Left lung (tissue), 10 donors: ENCODE data around the gene NFIC. TPM values are rescaled to one million over a fixed set of nuclear protein-coding genes. Genes with fewer than 3 reads are reported as not detected.

Source experiments
- ATAC-seq: fragments of 200-7000 bp; cut with Tn5 transposase; one replicate; pipeline ENCODE4 v1.9.1; 2020; ENCODE audit warnings: moderate library complexity
- DNase-seq, 4 donors: peaks; one replicate each; pipeline ENCODE4 v3.0.0-alpha.2; 2013 to 2020
- H3K27ac ChIP-seq, 2 donors: fragments of 200-600 bp; sonication (generic) in 1 of 2; one replicate each; pipeline versions ENCODE4 v1.5.0 to v1.8.0; 2020 to 2021
- H3K27me3 ChIP-seq, 2 donors: fragments of 200-600 bp; sonication (generic) in 1 of 2; one replicate each; pipeline versions ENCODE4 v1.5.0 to v1.8.0; 2020 to 2021
- H3K36me3 ChIP-seq, 2 donors: fragments of 200-600 bp; sonication (generic) in 1 of 2; one replicate each; pipeline versions ENCODE4 v1.5.0 to v1.8.0; 2020 to 2021
- H3K4me1 ChIP-seq, 2 donors: fragments of 200-600 bp; one replicate each; pipeline ENCODE4 v1.8.0; 2021
- H3K4me3 ChIP-seq, 2 donors: fragments of 200-600 bp; sonication (generic) in 1 of 2; one replicate each; pipeline versions ENCODE4 v1.5.0 to v1.8.0; 2020 to 2021; ENCODE audit warnings: mild to moderate bottlenecking in 1 of 2
- H3K9me3 ChIP-seq, 2 donors: fragments of 200-600 bp; sonication (generic) in 1 of 2; one replicate each; pipeline versions ENCODE4 v1.5.0 to v1.8.0; 2020 to 2021
- intact Hi-C, 2 donors: fragments of 100-400 bp; cut with DNase I; formaldehyde crosslinking; loops; one replicate each; pipeline versions ENCODE4 v1.11.2 to v1.14.2; 2022
- polyA plus RNA-seq, 6 donors: library from polyadenylated mRNA; unstranded; fragments of 120-200 nt; gene quantifications; one replicate each; pipeline ENCODE4 v1.2.1, GENCODE V29; 2013; ENCODE audit not compliant: insufficient read length in 6 of 6
- total RNA-seq, 2 donors: library from RNA; stranded (reverse); fragmentation: NEBNext Ultra II Directional; extraction: Animal tissue kit (Norgen Biotek cat#: 25700); gene quantifications; one replicate each; pipeline ENCODE4 v1.2.1, GENCODE V29; 2021
- TF ChIP-seq, protein P1 (sequence below), 2 donors: fragments of 200-600 bp; sonication (generic) in 1 of 2; IDR thresholded peaks; one replicate each; pipeline versions ENCODE4 v1.5.0 to v1.8.0; 2021; ENCODE audit warnings: antibody characterized with exemption in 2 of 2
- donor health status: DM: no; HTN: yes; CAD: no.
- donor health status: DM: no; HTN: no; CAD: no.

NFIC gene
- total and polyA plus RNA-seq, 8 donors, result 37.2 to 163 (median 55.7) TPM

DNA sequence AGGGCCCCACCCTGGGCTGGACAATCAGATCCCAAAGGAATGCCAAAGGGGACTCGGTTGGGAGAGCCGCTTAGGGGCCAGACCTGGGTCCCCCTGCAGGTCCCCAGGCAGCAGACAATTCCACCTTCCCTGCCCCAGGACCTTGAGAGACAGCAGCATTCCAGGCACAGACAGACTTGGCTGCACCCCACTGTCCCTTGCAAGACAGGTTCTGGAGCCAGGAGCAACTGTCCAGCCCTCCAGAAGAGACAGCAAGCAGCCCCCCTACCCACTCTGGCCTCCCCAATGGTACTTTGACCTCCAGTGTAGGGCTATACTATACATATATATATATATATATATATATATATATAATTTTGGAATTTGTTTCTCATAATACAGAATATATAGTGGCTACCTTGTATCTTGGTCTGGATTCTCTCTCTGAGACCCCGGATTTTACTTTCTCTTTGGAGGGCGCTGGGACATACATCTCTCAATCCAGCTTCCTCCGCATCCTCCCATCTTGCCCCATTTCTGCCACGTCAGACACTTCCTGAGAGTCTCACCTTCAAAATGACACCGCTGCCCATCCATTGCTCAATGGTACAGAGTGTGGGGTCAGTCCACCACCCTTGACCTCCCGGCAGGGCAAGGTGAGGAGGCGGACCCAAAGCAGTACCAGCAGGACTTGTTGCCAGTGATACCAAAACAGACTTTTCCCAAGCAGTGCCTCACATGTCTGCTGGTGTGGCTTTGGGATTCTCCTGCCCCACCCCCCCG lies 101.2 kb downstream of the NFIC start:
- no peak overlapping the region for H3K27ac ChIP-seq

DNA sequence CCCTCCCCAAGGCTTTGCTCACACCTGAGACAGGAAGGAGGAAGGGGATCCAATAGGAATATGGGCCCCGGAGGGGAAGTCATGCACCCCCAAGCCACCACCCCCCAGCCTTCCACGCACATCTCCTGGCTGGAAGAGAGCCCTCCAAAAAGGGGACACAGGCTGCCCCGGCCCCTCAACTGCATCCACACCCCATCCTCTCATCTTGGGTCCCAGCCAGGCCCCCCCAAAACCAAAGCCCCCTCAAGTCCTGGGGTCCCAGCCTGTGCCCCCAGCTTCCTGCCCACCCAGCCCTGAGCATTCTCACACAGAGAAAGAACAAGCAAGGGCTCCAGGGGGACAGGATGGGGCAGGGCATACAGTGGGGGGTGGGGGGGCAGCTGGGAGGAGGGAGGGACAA lies 101.8 kb downstream of the NFIC start:
- ATAC-seq, result no peak
- intact Hi-C loops, result no loop called here
- H3K27ac ChIP-seq, result no peak overlapping the region

More for the DNA sequence above, 101.2 kb downstream of the NFIC start:
- intact Hi-C loops, result no loop called here
- Histone ChIP-seq H3K9me3 (no peaks in the 10 kb centered on the region), H3K4me1 (peaks cover 3 to 14% of the 10 kb centered on the region in 2 donors), H3K27me3 (no peaks in the 10 kb centered on the region), H3K36me3 (peaks cover 0 to 30% of the 10 kb centered on the region in 2 donors), H3K4me3 (no peak overlapping the region)
- DNase-seq (no peak), ATAC-seq (no peak)
- TF ChIP-seq, protein P1, sequence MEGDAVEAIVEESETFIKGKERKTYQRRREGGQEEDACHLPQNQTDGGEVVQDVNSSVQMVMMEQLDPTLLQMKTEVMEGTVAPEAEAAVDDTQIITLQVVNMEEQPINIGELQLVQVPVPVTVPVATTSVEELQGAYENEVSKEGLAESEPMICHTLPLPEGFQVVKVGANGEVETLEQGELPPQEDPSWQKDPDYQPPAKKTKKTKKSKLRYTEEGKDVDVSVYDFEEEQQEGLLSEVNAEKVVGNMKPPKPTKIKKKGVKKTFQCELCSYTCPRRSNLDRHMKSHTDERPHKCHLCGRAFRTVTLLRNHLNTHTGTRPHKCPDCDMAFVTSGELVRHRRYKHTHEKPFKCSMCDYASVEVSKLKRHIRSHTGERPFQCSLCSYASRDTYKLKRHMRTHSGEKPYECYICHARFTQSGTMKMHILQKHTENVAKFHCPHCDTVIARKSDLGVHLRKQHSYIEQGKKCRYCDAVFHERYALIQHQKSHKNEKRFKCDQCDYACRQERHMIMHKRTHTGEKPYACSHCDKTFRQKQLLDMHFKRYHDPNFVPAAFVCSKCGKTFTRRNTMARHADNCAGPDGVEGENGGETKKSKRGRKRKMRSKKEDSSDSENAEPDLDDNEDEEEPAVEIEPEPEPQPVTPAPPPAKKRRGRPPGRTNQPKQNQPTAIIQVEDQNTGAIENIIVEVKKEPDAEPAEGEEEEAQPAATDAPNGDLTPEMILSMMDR (IDR thresholded peaks at IDR 0.05), result no peak

DNA sequence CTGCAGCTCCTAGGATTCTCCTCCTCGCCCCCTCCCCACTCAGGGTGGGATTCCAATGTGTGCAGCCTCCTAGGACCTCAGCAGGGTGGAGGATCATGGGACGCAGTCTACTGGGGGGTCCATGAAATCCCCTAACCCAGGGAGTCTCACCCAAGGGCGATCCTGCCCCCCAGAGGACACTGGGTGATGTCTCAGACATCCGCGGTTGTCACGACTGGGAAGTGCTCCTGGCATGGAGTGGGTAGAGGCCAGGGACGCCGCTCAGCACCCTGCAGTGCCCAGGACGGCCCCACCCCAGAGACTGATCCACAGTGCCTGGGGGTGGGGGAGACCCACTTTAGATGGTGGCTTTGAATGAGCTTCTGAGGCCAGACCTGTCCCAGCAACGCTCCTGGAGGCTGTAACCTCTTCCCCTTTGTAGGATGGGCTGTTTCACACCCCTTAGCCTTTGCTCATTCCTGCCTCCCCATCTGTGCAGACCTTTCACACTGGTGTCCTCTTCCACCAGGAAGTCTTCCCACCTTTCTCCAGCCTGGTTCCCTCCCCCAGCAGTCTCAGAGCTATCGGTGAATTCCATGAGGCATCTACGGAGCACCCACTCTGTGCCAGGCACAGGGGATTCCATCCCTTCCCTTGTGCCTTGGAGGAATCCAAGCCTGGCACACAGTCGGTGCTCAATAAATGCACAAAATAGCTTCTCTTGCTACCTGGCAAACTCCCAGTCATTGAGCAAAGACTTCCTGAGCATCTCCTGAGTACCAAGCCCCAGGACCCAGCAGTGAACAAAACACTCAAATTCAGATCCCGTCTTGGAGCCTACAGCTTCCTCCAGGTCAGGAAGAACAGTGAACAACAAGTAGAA lies 103.5 kb downstream of the NFIC start:
- TF ChIP-seq, protein P1 (IDR thresholded peaks at IDR 0.05), result no peak
- intact Hi-C loops, result loop anchor here (5.0 to 10.0 kb wide), 2 partner anchors 143 to 155 kb away; no protein-coding TSS in a partner anchor
- no peak overlapping the region for H3K4me3 ChIP-seq
- H3K36me3 ChIP-seq, result peaks cover 0 to 8% of the 10 kb centered on the region in 2 donors
- DNase-seq (no peak), ATAC-seq (no peak)
- peaks cover 0 to 5% of the 10 kb centered on the region in 2 donors for H3K27me3 ChIP-seq
- H3K27ac ChIP-seq, result no peak overlapping the region
- H3K9me3 ChIP-seq, result no peaks in the 10 kb centered on the region
- H3K4me1 ChIP-seq, result peaks cover 3 to 14% of the 10 kb centered on the region in 2 donors

More for the DNA sequence above, 101.8 kb downstream of the NFIC start:
- peaks cover 3 to 14% of the 10 kb centered on the region in 2 donors for H3K4me1 ChIP-seq
- H3K4me3 ChIP-seq, result no peak overlapping the region
- no peaks in the 10 kb centered on the region for H3K9me3 ChIP-seq
- peaks cover 0 to 24% of the 10 kb centered on the region in 2 donors for H3K36me3 ChIP-seq
- DNase-seq, result no peak
- no peaks in the 10 kb centered on the region for H3K27me3 ChIP-seq
- TF ChIP-seq, protein P1 (IDR thresholded peaks at IDR 0.05), result no peak

DNA sequence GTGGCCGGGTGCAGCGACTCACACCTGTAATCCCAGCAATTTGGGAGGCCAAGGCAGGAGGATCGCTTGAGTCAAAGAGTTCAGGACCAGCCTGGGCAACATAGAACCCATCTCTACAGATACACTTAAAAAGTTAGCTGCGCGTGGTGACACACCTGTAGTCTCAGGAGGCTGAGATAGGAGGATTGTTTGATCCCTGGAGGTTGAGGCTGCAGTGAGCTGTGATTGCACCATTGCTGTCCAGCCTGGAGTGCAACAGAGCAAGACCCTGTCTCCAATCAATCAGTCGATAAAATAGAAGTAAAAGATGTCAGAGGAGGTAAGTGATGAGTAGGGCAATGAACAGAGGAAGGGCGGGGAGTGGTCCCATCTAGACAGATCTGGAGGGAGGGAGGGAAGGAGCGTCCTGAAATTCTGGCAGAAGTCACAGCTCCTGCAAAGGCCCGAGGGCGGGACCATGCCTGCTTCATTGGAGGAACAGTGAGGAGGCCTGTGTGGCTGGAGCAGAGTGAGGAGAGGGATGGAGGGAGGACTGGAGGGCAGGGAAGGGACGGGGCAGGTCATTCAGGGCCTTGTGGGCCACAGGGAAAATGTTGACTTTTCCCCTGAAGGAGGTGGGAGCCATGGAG lies 104.2 kb downstream of the NFIC start:
- no peak for DNase-seq
- Histone ChIP-seq H3K9me3 (no peaks in the 10 kb centered on the region), H3K27me3 (peaks cover 0 to 8% of the 10 kb centered on the region in 2 donors), H3K36me3 (peaks cover 0 to 7% of the 10 kb centered on the region in 2 donors), H3K4me1 (peaks cover 0 to 14% of the 10 kb centered on the region in 2 donors), H3K27ac (no peak overlapping the region), H3K4me3 (no peak overlapping the region)
- ATAC-seq, result no peak
- TF ChIP-seq, protein P1 (IDR thresholded peaks at IDR 0.05), result no peak
- intact Hi-C loops, result loop anchor here (5.0 to 10.0 kb wide), 2 partner anchors 143 to 156 kb away; no protein-coding TSS in a partner anchor
